ENCODE measurements around the gene IGSF9B.

DNA sequence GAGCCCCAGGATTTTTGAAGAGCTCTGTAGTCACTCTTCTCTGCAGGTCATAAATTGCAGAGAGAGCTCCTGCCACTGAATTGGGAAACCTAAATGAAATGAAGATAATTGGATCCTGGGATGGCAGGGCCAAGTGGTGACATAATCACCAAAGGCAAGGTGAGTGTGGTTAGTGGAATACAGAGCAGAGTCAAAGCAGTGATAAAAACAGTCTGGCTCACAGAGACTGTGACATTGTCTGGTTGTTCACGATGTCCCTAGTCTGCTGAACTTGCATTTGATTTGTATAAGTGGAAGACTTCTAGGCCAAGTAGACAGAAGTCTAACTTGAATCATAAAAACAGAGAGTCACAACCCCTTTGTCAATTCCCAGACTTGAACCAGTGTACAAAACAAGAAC lies 84.6 kb downstream of the IGSF9B start:
- TF ChIP-seq, protein P1, sequence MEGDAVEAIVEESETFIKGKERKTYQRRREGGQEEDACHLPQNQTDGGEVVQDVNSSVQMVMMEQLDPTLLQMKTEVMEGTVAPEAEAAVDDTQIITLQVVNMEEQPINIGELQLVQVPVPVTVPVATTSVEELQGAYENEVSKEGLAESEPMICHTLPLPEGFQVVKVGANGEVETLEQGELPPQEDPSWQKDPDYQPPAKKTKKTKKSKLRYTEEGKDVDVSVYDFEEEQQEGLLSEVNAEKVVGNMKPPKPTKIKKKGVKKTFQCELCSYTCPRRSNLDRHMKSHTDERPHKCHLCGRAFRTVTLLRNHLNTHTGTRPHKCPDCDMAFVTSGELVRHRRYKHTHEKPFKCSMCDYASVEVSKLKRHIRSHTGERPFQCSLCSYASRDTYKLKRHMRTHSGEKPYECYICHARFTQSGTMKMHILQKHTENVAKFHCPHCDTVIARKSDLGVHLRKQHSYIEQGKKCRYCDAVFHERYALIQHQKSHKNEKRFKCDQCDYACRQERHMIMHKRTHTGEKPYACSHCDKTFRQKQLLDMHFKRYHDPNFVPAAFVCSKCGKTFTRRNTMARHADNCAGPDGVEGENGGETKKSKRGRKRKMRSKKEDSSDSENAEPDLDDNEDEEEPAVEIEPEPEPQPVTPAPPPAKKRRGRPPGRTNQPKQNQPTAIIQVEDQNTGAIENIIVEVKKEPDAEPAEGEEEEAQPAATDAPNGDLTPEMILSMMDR (conservative IDR thresholded peaks at IDR 0.05): no peak
- TF ChIP-seq ZFX (IDR thresholded peaks at IDR 0.05): no peak

Measured in C4-2B (cell line).